NCI-H187 (cell line): ENCODE measurements around the gene PKMYT1.
"Not testable (repeated sequence)": the region's sequence is repeated elsewhere in the genome, so short reads cannot be mapped to it uniquely, and the experiment has no call there.

ENCODE experiments used
- DNase-seq, 2 experiments: peaks; one replicate each; lab custom pipeline; 2025; lab: John Stamatoyannopoulos, UW

Gene PKMYT1

GRCh38 chr16:2933701-2934100 lies 46.5 kb downstream of the PKMYT1 start:
- DNase-seq, result no peak

DNA sequence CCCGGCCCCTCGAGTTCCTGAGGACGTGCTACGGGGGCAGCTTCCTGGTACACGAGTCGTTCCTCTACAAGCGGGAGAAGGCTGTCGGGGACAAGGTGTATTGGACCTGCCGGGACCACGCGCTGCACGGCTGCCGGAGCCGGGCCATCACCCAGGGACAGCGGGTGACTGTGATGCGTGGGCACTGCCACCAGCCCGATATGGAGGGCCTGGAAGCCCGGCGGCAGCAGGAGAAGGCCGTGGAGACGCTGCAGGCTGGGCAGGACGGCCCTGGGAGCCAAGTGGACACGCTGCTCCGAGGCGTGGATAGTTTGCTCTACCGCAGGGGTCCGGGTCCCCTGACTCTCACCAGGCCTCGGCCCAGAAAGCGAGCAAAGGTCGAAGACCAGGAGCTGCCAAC lies 47.1 kb downstream of the PKMYT1 start:
- no peak for DNase-seq

- DNase-seq, result not testable (repeated sequence)
Observed at GRCh38 chr16:2931231-2931914, 48.9 kb downstream of the PKMYT1 start.

DNA sequence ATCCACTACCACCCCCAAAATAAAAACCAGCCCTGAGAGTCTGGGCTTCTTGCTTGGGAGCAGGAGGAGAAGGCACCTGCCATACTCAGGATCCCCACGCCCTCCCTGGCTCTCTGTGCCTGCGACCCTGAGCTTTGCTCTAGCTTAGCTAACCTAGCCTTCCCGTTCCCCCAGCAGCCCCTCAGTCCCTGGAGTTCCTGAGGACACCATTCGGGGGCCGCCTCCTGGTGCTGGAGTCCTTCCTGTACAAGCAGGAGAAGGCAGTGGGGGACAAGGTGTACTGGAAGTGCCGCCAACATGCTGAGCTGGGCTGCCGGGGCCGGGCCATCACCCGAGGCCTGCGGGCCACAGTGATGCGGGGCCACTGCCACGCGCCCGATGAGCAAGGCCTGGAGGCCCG lies 50.0 kb downstream of the PKMYT1 start:
- no peak for DNase-seq

GRCh38 chr16:2929693-2930092 lies 50.6 kb downstream of the PKMYT1 start:
- DNase-seq, result no peak

GRCh38 chr16:2928796-2929195 lies 51.5 kb downstream of the PKMYT1 start:
- no peak for DNase-seq

DNA sequence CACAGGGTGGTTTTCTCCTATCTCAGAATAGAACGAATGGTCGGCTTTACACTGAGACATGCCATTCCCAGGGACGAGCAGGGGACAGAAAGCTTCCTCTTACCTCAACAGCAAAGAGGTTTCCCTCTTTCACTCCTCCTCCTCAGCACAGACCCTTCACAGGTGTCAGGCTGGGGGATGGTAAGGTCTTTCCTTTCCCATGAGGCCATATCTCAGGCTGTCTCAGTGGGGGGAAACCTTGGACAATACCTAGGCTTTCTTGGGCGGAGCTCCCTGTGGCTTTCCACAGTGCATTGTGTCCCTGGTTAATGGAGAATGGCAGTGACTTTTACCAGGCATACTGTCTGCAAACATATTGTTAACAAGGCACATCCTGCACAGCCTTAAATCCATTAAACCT lies 52.1 kb downstream of the PKMYT1 start:
- DNase-seq, result not testable (repeated sequence)

DNA sequence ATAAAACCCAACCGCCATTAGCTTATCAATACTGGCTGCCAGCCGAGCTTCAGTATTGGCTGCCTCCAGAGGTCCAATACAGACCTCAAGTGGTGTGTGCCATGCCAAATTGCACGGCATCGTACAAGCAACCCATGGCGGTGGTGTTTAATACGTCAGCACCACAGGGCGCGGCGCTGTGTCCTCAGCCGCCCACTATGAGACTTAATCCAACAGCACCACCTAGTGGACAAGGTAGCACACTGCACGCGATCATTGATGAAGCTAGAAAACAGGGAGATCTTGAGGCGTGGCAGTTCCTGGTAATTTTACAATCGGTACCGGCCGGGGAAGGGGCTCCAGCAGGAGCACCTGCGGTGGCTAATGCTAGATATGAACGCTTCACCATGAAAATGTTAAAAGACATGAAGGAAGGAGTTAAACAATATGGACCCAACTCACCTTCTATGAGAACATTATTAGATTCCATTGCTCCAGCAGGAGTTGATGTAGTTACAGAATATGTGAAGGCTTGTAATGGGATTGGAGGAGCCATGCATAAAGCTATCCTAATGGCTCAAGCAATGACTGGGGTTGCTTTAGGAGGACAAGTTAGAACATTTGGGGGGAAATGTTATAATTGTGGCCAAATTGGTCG lies 53.1 kb downstream of the PKMYT1 start:
- DNase-seq, result peak; percentile 93

- no peak for DNase-seq
Observed at GRCh38 chr16:2926650-2926999, 53.6 kb downstream of the PKMYT1 start.

DNA sequence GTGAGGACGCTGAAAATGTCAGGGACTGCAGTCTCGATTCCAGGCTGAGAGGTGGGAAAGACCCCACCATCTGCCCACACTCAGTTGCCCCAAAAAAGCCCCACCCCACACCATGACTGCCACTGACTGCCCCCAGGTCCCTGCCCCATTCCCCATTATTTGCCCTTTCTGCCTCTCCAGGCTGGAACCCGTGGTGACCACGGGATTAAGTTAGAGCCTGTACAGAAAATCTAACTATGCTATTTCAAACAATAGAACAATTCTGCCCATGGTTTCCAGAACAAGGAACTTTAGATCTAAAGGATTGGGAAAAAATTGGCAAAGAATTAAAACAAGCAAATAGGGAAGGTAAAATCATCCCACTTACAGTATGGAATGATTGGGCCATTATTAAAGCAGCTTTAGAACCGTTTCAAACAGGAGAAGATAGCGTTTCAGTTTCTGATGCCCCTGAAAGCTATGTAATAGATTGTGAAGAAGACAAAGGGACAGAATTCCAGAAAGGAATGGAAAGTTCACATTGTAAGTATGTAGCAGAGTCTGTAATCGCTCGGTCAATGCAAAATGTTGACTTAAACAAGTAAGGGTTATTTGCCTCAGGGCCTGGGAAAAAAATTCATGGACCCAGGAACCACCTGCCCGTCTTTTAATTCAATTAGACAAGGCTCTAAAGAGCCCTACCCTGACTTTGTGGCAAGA lies 54.1 kb downstream of the PKMYT1 start:
- DNase-seq, result no peak

DNA sequence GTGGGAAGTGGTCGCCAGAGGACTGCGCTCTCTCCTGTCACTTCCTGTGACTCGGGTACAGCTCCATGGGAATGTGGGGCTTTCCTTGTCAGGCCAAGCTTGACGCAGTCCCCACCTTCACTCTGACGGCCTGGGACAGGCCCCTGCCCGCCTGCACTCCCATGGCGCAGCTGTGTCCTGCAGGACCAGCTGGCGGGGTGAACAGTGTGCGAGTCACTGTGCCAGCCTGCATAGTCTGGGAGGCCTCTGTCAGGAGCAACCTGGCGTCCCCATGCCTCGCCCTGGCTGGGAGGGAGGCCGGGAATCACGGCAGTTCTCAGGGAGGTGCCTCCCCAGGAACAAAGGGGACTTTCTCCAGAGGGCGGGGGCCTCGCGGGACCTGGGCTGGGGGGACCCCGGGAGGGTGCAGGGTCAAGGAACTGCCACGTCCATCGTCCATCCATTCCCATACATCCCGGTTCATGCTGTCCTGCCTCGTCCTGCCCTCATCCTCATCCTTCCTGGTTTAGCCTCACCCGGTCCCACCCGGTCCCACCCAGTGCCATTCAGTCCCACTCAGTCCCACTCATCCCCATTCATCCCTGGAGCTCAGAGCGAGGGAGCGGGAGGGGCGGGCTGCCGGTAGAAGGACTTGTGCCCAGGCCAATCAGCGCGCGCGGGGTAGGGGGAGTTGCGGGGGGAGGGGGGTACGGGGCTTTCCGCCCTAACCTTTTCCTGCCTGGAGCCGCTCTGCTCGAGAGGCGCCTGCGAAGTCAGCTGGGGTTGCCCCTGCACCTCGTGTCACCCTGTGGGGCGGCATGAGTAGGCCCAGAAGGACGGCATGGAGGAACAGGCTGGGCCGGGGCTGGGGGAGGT lies 55.1 kb downstream of the PKMYT1 start:
- DNase-seq, result no peak

GRCh38 chr16:2923481-2923880 lies 56.8 kb downstream of the PKMYT1 start:
- no peak for DNase-seq
